ENCODE measurements around the gene CTNNA3.

Gene CTNNA3

DNA sequence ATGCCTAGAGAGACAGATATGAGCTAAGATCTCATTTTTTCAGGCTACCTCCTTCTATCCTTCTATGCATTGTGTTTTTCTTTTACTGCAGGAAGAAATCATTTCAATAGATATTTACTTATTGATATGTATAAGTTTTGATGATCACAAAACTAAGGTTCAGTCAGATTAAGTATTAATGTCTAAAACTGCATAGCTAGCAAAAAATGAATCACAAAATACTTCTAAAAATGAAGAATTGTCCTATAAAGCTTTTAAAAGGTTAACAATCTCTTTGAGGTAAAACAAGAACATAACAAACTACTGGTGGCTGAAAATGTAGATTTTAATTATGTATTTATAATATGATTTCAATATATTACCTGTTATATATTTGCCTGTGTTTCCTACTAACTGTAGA lies 1403.1 kb downstream of the CTNNA3 start:
- no peak for DNase-seq (ENCODE audit: low read depth)

DNA sequence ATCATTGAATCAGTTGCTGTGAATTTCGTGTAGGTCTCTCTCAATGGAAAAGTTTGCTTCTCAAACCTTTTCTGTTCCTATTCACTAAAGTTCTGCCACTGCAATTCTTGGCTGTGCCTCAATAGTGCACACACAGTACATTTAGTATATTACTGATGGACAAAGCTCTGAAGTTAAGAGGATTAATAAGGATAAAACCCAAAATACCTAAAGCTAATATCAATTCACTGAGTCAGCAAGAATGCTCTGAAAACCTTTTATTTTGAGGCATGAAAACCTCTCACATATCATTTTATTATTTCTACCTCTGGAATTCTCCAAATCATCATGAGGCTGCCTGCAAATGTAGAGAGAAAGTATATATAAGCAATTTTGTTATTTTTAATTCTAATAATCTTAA lies 1403.5 kb downstream of the CTNNA3 start:
- no peak for DNase-seq (ENCODE audit: low read depth)

DNA sequence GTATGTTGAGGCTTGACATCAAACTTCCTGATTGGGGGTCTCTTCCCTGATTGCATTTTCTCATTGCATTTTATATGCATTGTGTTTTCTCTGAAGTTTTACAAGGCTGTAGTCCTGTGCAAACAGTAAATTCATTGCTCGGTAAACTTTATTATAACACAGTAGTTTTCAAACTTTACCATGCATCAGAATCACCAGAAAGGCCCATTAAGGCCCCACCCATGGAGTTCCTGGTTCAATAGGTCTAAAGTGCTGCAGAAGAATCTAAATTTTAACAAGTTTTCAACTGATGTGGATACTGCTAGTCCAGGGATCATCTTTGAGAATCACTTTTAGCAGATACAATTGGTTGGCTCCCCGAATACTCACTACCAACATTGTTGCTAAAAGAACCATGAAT lies 1404.9 kb downstream of the CTNNA3 start:
- DNase-seq (ENCODE audit: low read depth): no peak

DNA sequence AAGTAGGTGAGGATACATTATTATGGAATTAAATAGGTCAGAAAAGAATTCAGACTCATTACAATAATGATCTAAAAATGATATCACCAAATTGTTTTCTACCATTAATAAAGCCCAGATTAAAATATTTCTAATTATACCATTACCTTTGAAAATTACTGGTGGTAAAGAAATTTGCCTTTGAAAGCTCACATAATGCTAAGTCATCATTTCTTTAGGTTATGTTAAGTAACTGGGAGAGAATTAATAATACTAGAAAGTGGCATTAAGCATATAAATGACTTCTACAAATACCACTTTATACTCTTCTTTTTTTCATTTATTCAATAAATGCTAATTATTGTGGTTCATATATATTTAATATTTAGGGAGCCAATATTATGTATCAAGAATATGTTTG lies 1411.4 kb downstream of the CTNNA3 start:
- DNase-seq (ENCODE audit: low read depth): no peak

DNA sequence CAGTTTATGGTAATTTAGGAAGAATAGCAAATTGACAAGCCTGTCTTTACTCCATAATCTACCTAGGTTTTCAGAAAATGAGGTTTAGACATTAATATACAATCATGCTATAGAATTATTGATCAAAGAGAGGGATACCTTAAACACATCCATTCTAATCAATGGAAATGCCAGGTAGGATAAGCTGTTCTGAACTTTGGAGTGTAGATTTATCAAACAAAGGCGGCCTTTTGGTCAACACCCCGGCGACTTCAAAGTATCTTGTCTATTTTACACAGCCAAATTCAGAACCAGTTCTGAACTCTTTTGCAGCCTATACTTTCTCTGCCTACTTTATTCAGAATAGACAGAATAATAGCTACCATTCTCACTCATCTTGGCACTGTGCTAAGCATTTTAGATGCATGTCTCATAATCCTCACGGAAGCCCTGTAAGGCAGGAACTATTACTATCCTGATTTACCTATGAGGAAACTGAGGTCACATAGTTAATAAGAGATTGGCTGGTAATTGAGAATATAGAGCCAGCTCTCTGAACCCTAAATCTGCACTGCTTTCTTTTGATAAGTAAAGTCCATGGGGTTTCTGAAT lies 1412.0 kb downstream of the CTNNA3 start:
- no peak for DNase-seq (ENCODE audit: low read depth)

DNA sequence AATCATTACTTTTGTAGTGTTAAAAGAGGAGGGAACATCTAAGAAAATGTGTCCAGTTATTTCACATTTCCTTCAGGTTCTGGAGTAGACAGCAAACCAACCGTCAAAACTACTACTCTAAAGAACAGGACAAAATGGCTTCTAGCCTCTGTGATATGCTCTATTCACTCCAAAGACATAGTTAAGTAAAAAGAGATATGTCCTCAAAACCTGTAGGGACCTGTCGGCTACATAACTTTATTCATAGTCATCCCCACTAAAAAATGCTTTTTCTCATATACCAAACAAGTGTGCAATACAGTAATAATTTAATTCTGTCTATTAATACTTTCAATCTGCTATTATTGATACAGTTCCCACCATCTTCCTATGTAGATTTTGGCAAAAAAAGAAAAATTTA lies 1412.9 kb downstream of the CTNNA3 start:
- DNase-seq (ENCODE audit: low read depth): no peak

DNA sequence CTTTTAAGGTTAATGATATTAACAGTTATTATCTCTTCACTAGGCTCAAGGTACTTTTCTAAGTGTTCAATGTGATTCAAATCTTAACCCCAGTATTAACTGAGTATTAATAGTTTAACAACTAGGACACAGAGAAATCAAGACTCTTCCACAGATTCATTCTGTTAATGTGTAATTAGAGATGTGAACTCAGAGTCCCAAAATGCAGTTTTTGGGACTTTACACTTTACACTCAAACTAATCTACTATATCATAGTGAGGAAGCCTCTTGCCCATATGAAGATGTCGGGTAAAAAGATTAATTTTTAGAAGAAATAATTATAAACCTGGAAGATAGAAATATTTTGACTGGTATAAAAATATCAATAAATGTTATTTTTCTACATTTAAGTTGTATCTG lies 1414.7 kb downstream of the CTNNA3 start:
- DNase-seq (ENCODE audit: low read depth): no peak

DNA sequence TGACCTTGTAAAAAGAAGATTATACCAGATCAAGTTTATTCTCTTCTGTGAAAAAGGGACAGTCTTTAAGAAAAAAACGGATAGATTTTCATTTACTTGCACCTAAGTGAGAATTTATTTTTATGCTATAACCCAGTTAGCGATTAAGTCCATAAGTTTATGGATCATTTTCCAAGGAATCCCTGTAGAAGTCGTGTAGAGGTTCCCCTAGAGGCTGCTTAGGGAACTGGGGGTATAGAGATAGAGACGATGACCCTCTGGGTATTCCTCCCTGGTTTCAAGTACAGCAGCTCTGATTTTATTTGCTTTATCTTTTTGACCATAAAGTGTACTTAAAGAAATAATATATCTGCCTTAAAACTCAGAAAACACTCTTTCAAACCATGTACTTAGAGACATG lies 1418.5 kb downstream of the CTNNA3 start:
- no peak for DNase-seq (ENCODE audit: low read depth)

DNA sequence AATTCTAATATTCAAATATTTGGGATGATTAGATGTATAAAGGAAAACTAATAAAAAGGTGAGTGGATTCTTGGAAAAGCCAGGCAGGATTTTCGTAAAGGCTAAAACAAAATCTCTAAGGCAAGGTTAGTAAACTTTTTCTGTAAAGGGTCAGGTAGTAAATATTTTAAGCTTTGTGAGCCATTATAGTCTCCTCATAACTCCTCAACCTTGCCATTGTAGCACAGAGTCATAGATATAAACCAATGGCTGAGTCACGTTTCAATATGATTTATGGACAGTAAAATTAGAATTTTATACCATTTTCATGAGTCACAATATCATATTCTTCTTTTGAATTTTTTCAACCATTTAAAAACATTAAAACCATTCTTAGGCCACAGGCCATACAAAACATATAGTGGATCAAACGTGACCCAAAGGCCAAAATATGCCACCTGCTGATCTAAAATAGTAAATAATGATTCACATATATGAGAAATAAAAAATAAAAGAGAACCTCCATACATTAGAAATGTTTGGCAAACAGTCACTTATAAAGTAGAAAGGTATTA lies 1422.0 kb downstream of the CTNNA3 start:
- DNase-seq (ENCODE audit: low read depth): no peak

DNA sequence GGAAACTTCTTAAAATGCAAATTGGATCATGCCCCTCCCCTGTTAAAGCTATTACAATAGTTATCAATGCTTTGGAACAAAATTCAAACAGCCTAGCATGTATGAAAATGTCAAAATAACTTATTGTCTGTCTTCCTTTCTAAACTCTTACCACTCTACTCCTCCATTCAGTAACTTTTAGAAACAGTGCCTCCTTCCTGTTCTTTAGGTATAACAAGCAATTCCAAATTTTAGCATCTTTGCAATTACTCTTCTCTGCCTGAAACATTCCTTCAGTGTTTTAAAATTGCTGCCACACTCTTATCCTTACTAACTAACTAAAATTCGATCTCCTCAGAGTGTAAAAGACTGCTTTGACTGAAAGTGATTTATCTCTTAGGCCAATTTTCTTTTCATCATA lies 1430.6 kb downstream of the CTNNA3 start:
- DNase-seq (ENCODE audit: low read depth): no peak

DNA sequence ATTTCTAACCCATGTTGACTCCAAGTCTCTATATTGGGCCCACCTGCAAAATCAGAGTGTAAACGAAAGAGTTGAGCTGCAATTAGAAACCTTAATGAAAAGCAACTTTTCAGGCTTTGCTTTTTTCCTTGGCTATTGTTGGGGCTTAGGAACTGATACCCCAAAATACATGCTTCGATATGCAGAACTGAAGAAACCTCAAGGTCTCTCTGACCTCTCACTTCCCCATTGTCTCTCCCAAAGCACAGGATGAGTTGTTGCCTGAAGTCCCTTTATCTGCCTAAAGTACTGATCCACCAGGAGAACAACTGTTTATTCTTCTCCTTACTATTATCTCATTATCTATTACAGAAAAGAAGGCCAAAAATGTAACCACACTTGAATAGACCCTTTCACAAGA lies 1436.2 kb downstream of the CTNNA3 start:
- no peak for DNase-seq (ENCODE audit: low read depth)

DNA sequence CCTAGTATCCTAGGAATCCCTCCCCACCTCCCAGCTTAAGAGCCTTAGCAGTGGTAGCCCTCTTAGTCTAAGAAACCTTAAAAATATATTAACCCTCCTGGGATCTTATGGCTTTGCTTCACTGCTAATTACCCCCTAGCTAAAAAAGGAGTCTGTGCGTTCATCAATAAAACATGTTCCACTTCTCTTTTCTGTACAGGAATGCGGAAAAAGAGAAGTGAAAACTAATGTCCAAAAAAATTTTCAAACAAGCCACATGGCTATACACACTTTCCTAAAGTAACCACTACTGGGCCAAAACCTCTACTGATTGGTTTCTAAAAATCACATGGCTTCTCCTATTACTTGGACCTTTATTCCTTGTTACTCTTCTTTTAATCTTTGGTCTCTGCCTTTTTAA lies 1437.3 kb downstream of the CTNNA3 start:
- DNase-seq (ENCODE audit: low read depth): no peak

DNA sequence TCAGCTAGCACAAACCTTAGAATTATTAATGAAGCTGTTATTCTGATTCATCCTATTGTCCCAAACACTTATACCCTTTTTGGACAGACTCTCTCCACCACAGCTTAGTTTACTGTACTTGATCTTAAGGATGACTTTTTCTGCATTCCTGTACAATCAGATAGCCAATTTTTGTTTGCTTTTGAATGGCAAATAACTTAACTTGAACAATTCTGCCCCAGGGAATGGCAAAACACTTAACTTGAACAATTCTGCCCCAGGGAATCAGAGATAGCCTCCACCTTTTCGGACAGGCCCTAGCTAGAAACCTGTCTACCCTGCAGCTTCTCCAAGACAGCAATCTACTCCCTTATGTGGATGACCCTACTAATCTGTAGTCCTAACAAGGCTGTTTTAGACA lies 1438.2 kb downstream of the CTNNA3 start:
- DNase-seq (ENCODE audit: low read depth): no peak

DNA sequence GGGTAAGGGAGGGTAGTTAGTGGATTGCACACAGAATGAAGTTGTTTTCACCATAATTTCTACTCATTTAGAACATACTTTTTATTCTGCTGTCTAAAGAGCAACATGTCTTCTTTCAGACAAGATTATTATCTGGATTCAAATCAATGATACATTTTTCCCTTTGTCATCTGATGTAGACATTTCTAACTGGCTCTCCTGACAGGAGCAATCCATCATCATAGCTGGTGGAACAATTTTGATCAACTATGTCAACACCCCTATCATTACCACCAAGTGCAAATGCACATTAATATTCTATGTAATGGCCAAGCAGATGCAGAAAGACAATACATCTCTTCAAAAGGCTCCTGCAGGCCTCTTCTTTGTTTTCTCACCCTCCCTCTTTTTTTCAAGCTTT lies 1443.0 kb downstream of the CTNNA3 start:
- no peak for DNase-seq (ENCODE audit: low read depth)

DNA sequence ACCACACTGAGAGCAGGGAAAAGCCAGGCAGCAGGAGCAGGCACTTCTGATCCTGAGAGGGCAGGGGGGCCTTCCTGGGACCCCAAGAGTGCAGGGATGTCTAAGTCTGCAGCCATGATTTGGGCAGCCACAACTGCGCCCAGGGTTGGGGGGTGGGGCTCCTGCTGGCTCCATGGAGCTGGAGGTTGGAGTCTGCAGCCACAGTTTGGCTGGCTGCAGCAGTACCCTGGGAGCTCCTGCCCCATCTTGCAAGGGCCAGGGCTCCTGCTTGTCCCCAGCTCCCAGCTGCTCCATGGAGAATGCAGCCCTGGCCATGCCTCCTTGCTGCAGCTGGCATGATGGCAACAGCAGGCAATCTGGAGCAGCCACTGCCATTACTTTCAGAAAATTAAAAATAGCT lies 1449.8 kb downstream of the CTNNA3 start:
- no peak for DNase-seq (ENCODE audit: low read depth)

DNA sequence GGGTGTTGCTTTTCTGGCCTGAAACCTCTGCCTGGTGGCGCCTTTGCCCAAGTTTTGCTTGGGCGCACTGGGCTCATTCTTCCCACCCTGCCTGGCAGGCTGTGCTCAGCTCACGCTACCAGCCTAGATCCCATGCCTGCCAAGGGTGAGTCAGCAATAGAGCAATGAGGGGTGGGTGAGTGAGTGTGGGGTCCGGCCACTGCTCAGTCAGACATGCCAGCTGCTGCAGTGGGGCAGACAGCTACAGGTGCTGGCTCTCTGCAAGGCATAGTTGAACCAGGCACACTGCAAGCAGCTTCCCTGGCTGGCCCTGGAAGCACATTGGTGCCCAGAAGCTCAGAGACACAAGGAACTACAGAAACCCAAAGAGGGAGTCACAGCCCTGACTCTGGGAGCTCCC lies 1451.0 kb downstream of the CTNNA3 start:
- DNase-seq (ENCODE audit: low read depth): no peak

DNA sequence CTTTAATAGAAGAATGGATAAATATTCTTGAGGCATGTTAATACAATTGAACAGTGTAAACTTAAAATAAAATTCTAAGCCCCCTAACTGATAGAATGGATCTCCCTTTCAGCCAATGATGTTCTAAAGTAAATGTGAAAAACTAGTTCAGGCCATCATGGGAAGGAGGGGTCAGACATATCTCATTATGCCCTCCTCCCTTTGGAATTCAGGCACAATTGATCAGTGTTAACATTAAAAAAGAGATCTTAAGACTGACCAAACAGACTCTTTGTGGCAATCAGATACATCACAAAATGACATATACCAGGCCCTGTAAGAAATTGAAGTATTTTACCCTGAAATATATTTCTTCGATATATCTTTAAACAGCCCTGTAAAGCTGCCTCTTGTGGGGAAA lies 1453.1 kb downstream of the CTNNA3 start:
- no peak for DNase-seq (ENCODE audit: low read depth)

DNA sequence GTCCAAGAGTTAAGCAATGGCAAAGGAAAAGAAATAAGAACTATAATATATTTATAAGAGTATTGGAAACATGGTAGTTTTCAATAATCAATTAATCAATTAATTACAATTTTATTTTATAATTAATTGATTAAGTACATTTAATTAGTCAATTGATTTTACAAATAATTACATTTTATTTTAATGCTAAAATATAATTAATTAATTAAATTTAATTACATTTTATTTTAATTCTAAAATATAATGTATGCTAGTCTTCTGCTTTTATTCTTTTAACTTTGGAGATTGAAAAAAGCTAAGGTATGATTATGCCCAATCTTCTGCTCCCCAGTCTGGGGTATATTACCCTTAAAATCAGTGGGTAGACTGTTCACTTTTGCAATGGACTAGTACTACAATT lies 1456.9 kb downstream of the CTNNA3 start:
- DNase-seq (ENCODE audit: low read depth): no peak

DNA sequence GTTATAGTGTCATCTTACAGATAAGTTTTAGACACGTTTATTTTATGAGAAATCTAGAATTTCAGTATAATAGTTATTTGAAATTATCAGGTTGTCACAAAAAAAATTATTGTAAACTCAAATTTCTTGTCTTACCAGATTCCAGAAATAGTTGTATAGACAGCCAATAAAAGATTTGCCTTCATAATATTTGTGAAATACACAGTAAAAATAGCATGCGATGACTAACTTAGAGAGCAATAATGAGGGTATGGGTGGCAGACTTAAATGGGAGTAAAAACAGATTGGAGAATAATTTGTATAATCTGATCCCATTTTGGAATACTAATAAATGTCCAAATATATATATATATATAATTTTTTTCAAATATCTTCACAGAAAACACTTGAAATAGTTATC lies 1457.7 kb downstream of the CTNNA3 start:
- DNase-seq (ENCODE audit: low read depth): no peak

DNA sequence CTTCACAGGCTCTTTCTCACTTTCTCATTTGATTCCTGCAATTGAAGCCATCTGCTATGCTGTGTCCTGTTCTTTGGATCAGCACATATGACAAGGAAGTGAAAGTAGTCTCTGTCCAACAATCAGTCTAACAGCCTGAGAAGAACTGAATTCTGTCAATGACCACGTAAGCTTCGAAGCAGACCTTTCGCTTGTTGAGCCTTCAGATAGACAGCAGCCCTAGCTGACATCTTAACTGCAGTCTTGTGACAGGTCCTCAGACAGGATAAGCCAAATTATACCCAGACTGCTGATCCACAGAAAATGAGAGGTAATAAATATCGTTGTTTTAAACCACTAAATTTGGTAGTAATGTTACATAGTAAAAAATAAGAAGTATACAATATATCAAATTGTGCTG lies 1461.1 kb downstream of the CTNNA3 start:
- no peak for DNase-seq (ENCODE audit: low read depth)

DNA sequence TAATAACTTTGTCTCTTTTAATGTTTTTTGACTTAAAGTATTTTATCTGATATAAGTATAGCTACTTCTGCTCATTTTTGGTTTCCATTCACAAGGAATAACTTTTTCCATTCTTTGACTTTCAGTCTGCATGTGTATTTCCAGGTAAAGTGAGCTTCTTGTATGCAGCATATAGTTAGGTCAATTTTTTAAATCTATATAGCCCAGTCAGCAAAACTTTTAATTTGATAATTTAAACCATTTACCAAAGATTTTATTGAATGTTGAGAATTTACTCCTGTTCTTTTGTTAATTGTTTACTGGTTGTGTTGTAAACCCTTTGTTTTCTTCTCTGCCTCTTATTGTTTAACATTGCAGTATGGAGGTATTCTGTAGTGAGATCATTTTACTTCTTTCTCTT lies 1467.1 kb downstream of the CTNNA3 start:
- no peak for DNase-seq (ENCODE audit: low read depth)

DNA sequence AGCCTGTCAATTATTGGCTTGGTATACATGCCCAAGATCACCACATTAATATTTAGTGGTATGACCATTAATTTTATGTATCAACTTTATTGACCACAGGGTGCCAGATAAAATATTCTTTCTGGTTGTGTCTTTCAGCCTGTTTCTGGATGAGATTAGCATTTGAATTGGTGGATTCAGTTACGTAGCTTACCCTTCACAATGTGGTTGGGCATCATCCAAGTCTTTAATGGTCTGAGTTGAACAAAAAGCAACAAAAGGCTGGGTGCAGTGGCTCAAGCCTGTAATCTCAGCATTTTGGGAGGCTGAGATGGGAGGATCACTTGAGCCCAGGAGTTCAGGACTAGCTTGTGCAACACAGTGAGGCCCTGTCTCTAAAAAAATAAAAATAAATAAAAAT lies 1472.3 kb downstream of the CTNNA3 start:
- no peak for DNase-seq (ENCODE audit: low read depth)

DNA sequence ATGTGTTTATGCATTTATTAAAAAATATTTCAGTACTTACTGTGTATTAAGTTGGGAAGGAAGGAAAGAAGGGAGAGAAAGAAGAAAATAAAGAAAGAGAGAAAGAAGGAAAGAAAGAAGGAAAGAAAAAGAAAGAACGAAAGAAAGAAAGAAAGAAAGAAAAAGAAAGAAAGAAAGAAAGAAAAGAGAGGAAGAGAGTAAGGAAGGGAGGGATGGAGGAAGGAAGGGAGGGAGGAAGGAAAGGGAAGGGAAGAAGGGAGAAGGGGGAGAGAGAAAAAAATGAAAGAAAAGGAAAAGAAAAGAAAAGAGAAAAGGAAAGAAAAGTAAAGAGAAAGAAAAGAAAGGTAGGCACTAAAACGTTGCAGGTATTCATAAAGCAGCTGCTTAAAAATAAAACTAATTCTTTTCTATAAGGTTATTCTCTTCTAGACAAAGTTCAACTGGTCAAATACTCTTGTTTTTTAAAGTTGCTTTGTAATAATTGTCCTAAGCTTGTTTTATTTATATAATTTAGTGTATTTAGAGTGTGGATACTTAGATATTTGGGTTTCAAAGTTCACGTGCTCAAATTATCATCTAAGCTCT lies 1473.4 kb downstream of the CTNNA3 start:
- DNase-seq (ENCODE audit: low read depth): no peak

DNA sequence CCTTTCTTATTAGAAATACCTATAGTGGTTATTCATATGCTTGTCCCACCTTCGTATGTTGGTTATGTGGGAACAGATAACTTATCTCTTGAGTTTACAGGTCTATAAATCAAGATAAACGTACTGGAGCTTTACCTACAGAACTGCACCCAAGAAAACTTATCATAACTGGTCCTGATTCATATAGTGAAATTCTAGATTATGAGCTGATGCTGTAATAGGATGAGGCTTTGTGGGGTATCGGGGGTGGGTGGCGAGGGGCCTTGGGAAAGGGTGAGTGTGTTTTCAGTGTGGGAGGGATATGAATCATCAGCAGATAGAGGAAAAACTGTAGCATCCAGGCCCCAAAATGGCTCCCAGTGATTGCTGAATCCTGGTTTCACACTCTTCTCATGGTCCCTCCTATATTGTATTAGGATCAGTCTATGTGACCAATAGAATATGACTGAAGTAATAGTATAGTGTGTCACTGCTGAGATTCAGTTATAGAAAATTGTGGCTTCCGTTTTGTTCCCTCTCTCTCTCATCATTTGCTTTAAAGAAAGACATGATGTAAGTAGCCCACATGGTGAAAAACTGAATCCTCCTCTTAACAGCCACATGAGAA lies 1476.9 kb downstream of the CTNNA3 start:
- DNase-seq (ENCODE audit: low read depth): no peak
